IPS-NIHi11 (cell line): ENCODE results near the gene PCDHGA10.
"Not testable (repeated sequence)": the region's sequence is repeated elsewhere in the genome, so short reads cannot be mapped to it uniquely, and the experiment has no call there.

Experiments used
- DNase-seq: peaks from one replicate; pipeline ENCODE4 v3.0.0; 2012; ENCODE audit warnings: mixed read lengths, low spot score

The PCDHGA10 gene

GRCh38 chr5:141412854-141413539 is at the start of gene PCDHGA10:
PCDHGA10 (plus strand) TSS chr5:141412987; CDS start chr5:141413176, 189 bp downstream.
- DNase-seq: peak; percentile 67

GRCh38 chr5:141363952-141364660 is 48.7 kb upstream of the PCDHGA10 start, which contains the start of gene PCDHGA5:
PCDHGA5 (plus strand) TSS chr5:141364162; CDS start chr5:141364331, 169 bp downstream.
- DNase-seq: no peak

- no peak for DNase-seq
These were observed 46.5 kb upstream of the PCDHGA10 start for GRCh38 chr5:141366016-141366896.

GRCh38 chr5:141369994-141370848 is 42.6 kb upstream of the PCDHGA10 start, which contains the start of gene PCDHGB3:
PCDHGB3 (plus strand) TSS chr5:141370242; CDS start chr5:141370395, 153 bp downstream.
- no peak for DNase-seq

- DNase-seq: no peak
These were observed 41.0 kb upstream of the PCDHGA10 start for GRCh38 chr5:141371572-141372475.

- DNase-seq: no peak
These were observed 39.0 kb upstream of the PCDHGA10 start, which contains the start of gene PCDHGA6 for GRCh38 chr5:141373673-141374317. PCDHGA6 (plus strand) TSS chr5:141373891; CDS start chr5:141374084, 193 bp downstream.

- no peak for DNase-seq
These were observed 38.2 kb upstream of the PCDHGA10 start for GRCh38 chr5:141374627-141375026.

- DNase-seq: not testable (repeated sequence)
These were observed 37.2 kb upstream of the PCDHGA10 start for GRCh38 chr5:141375444-141376155.

GRCh38 chr5:141382469-141383294 is 30.1 kb upstream of the PCDHGA10 start, which contains the start of gene PCDHGA7:
PCDHGA7 (plus strand) TSS chr5:141382742; CDS start chr5:141382900, 158 bp downstream.
- DNase-seq: no peak

GRCh38 chr5:141383345-141383744 is 29.4 kb upstream of the PCDHGA10 start:
- DNase-seq: no peak

- no peak for DNase-seq
These were observed 28.1 kb upstream of the PCDHGA10 start for GRCh38 chr5:141384471-141385267.

- peak; percentile 37 for DNase-seq
These were observed 25.1 kb upstream of the PCDHGA10 start, which contains the start of gene PCDHGB4 for GRCh38 chr5:141387557-141388311. PCDHGB4 (plus strand) TSS chr5:141387698; CDS start chr5:141387885, 187 bp downstream.

GRCh38 chr5:141388661-141389060 is 24.1 kb upstream of the PCDHGA10 start:
- DNase-seq: no peak

- no peak for DNase-seq
These were observed 23.4 kb upstream of the PCDHGA10 start for GRCh38 chr5:141389153-141390042.
